ENCODE data around the gene NUSAP1. TPM values are rescaled to one million over a fixed set of nuclear protein-coding genes. Genes with fewer than 3 reads are reported as not detected.
"Not testable (repeated sequence)": the region's sequence is repeated elsewhere in the genome, so short reads cannot be mapped to it uniquely, and the experiment has no call there.

The NUSAP1 gene, protein sequence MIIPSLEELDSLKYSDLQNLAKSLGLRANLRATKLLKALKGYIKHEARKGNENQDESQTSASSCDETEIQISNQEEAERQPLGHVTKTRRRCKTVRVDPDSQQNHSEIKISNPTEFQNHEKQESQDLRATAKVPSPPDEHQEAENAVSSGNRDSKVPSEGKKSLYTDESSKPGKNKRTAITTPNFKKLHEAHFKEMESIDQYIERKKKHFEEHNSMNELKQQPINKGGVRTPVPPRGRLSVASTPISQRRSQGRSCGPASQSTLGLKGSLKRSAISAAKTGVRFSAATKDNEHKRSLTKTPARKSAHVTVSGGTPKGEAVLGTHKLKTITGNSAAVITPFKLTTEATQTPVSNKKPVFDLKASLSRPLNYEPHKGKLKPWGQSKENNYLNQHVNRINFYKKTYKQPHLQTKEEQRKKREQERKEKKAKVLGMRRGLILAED
- 10 to 100 TPM; 26.5 to 47.7 (median 37.6) TPM for total RNA-seq

DNA sequence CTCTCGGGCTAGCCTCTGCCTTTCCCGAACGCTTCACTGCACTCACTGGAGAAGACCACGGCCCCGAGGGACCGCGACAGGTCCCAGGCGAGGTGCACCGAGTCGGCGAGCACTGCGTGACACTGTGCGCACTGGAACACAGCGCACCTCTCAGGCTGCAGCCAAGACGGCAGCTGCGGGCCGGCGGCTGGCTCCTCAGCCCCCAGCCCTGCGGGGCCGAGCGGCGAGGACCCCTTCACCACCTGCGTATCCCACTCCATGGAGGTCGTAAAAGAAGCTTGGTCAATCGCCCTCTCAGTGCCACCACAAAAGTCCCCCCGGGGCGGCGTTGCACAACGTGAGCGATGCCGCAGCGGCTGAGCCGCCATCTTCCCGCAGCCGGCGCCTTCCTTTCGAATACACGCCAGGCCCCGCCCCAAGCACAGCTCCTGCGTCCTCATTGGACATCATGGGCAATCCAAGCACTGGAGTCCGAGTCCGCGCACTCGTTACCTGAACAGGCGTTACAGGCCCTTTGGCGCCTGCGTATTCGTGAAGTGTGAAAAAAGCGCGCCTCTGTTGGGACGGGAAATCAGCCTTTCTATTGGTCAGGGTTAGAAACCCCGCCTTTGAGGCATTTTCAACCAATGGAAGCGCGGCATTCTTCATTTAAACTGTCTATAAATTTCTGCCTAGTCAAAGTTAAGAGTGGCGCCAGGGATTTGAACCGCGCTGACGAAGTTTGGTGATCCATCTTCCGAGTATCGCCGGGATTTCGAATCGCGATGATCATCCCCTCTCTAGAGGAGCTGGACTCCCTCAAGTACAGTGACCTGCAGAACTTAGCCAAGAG, at the start of gene NUSAP1, which contains the start of gene OIP5:
TSS of gene NUSAP1 (plus strand) at position 688 of the 832 bp plus-strand sequence. CDS start at position 765, 77 bp downstream.
TSS of gene OIP5 (minus strand) at position 398 of the 832 bp plus-strand sequence. CDS start at position 368, 30 bp downstream.
- intact Hi-C loops (cut with DNase I), result no loop called here
- TF ChIP-seq, protein P1, sequence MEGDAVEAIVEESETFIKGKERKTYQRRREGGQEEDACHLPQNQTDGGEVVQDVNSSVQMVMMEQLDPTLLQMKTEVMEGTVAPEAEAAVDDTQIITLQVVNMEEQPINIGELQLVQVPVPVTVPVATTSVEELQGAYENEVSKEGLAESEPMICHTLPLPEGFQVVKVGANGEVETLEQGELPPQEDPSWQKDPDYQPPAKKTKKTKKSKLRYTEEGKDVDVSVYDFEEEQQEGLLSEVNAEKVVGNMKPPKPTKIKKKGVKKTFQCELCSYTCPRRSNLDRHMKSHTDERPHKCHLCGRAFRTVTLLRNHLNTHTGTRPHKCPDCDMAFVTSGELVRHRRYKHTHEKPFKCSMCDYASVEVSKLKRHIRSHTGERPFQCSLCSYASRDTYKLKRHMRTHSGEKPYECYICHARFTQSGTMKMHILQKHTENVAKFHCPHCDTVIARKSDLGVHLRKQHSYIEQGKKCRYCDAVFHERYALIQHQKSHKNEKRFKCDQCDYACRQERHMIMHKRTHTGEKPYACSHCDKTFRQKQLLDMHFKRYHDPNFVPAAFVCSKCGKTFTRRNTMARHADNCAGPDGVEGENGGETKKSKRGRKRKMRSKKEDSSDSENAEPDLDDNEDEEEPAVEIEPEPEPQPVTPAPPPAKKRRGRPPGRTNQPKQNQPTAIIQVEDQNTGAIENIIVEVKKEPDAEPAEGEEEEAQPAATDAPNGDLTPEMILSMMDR (IDR thresholded peaks at IDR 0.05), result peak in 5 of 6 experiments; percentile 1 to 86 (median 25)
- TF ChIP-seq POLR2A (IDR thresholded peaks at IDR 0.05), result peak in 3 of 4 donors; percentile 78 to 96 (median 78)

DNA sequence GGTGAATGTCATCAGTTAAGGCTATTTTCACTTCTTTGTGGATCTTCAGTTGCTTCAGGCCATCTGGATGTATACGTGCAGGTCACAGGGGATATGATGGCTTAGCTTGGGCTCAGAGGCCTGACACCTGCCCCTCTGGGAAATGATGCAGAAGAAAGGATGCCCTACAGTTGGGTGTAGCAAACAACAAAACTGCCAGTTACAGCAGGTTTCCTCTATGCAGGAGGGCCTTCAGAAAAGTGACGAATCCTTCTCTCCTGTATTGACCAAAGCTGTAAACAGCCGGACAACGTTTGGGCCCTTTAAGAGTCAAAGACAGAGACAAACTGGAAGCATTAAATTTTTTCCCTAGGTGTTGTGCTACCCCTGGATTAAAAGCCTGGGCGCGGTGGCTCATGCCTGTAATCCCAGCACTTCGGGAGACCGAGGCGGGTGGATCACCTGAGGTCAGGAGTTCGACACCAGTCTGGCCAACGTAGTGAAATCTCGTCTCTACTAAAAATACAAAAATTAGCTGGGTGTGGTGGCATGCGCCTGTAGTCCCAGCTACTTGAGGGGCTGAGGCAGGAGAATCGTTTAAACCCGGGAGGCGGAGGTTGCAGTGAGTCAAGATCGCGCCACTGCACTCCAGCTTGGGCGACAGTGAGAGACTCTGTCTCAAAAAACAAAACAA, 49.6 kb upstream of the NUSAP1 start:
- intact Hi-C loops (cut with DNase I); H3K9me3 ChIP-seq; H3K27me3 ChIP-seq; DNase-seq: not testable (repeated sequence)
- Histone ChIP-seq H3K4me1 (peaks cover 5 to 43% (median 13%) of the 10 kb centered on the region in 3 donors), H3K27ac (peak overlapping the region; percentile 92 to 98 (median 94)), H3K36me3 (peaks cover 0 to 57% (median 21%) of the 10 kb centered on the region in 3 donors), H3K4me3 (peak overlapping the region; percentile 70 to 90 (median 76))
- WGBS, 2 donors, result 37 to 41% methylated on average over 19 of the region's 19 CpGs

More for the DNA sequence above, at the start of gene NUSAP1, which contains the start of gene OIP5:
- Histone ChIP-seq H3K9me3 (no peaks in the 10 kb centered on the region), H3K4me1 (peaks cover 3 to 41% (median 4%) of the 10 kb centered on the region in 3 donors), H3K27me3 (no peaks in the 10 kb centered on the region), H3K36me3 (no peaks in the 10 kb centered on the region), H3K27ac (peak within 1 kb of the TSS; percentile 77 to 94 (median 84)), H3K4me3 (peak within 1 kb of the TSS; percentile 71 to 97 (median 88))
- DNase-seq, result peak; percentile 97
- WGBS, 2 donors, result 0% methylated on average over 11 to 18 of the region's 64 CpGs

DNA sequence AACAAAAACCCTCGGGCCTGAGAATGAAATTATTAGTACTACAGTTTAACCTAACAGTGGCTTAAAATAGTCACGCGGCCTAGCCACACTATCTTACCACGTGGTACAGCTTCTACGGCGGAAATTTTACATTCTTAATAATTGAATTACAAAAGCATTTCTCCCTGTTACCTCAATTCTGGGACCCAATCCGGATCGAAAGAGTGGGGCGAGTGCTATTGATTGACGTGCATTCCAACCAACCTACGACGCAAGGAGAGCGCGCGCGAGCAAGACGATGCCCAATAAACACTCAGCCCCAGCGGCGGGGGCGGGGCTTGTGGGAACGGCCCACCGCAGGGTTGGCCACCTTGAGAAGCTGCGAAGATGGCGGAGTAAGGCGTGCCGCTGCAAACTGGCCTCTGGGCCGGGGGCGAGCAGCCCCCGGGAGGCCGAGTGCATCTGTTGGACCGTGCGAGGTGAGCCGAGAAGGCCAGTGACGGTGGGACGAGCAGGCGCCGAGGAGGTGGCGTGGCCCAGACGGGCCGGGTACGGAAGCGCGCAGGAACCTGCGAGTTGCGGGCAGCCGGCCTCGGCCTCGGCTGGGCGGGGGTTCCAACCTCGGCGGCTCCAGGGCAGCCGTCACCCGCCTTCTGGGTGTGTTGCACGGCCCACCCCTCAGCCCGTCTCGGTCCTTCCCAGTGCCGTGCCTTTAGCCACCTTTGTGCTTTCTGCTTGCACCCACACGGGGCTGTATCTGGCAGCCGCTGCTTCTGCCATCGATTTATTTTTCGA, 48.8 kb upstream of the NUSAP1 start:
- no peaks in the 10 kb centered on the region for H3K9me3 ChIP-seq
- H3K4me3 ChIP-seq, result peak overlapping the region; percentile 70 to 90 (median 76)
- H3K27ac ChIP-seq, result peak overlapping the region; percentile 92 to 98 (median 94)
- H3K36me3 ChIP-seq, result peaks cover 0 to 57% (median 20%) of the 10 kb centered on the region in 3 donors
- peak in 3 of 4 donors; percentile 70 to 95 (median 81) for TF ChIP-seq POLR2A (IDR thresholded peaks at IDR 0.05)
- TF ChIP-seq, protein P1 (IDR thresholded peaks at IDR 0.05), result no peak
- intact Hi-C loops (cut with DNase I), result no loop called here
- 1% methylated on average over 18 to 33 of the region's 61 CpGs for WGBS, 2 donors
- DNase-seq, result peak; percentile 79
- no peaks in the 10 kb centered on the region for H3K27me3 ChIP-seq
- peaks cover 5 to 50% (median 13%) of the 10 kb centered on the region in 3 donors for H3K4me1 ChIP-seq

DNA sequence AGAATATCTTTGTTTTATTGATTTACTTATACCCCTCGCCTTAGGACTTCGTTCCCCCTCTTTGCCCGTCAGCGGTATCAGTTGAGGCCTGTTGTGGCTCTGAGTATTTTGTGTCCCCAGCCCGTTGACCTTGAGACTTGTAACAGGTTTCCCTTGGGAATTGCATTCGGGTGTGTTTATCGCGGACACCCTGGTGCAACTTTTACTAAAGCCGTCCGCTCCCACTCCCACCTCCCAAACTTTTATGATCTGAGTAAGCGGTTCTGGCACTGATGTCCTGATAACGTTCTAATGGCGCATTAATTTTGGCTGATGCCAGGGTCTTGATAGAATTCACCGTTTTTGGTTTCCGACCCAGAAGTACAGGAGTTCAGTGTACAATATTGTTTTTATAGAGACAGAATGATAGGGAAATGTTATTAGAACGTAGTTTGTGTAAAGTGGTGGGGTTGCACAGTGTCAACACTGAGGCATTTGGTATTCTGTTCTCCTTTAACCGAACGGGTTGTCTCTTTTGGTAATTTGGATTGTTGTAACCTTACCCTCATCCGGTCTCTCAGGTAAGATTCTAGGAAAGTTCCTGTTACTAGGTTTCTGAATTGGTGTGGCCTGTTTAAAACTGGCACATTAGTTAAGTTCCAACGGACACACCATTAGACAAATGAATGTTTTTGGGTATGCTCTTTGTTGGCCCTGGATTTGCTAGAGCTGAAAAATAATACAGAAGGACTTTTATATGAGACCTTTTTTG, 48.1 kb upstream of the NUSAP1 start:
- Histone ChIP-seq H3K9me3 (no peaks in the 10 kb centered on the region), H3K36me3 (peaks cover 0 to 55% (median 12%) of the 10 kb centered on the region in 3 donors), H3K4me1 (peaks cover 5 to 51% (median 13%) of the 10 kb centered on the region in 3 donors), H3K27me3 (no peaks in the 10 kb centered on the region), H3K4me3 (peak overlapping the region; percentile 70 to 90 (median 76)), H3K27ac (peak overlapping the region; percentile 92 to 98 (median 94))
- no peak for DNase-seq
- TF ChIP-seq, protein P1 (IDR thresholded peaks at IDR 0.05), result no peak
- no peak for TF ChIP-seq POLR2A (IDR thresholded peaks at IDR 0.05)
- 0% methylated on average over 20 of the region's 20 CpGs for WGBS, 2 donors
- intact Hi-C loops (cut with DNase I), result no loop called here
